Measurements from ENCODE around the gene CHRM4.
"Not testable (repeated sequence)": the region's sequence is repeated elsewhere in the genome, so short reads cannot be mapped to it uniquely, and the experiment has no call there.

GRCh38 chr11:46372501-46372900 is 19.1 kb downstream of the CHRM4 start:
- not testable (repeated sequence) for TF ChIP-seq CTCF (IDR thresholded peaks at IDR 0.05; ENCODE audit: insufficient read depth, low read depth, low read length); EZH2 (IDR thresholded peaks at IDR 0.05; ENCODE audit: insufficient read depth, low read length)
